GM12878 (cell line): ENCODE results near the gene PATJ.

Experiments used
- ASH2L ChIP-seq: fragments of 300-600, 200-600 bp; sonication (generic); IDR thresholded peaks from 2 replicates; pipeline ENCODE4 v1.6.1; 2017; ENCODE audit warnings: low read depth, mild to moderate bottlenecking, borderline replicate concordance
- BCL11A ChIP-seq: IDR thresholded peaks from 2 replicates; pipeline ENCODE4 v1.6.1; 2011; ENCODE audit warnings: low read depth, low read length
- CBFB ChIP-seq: IDR thresholded peaks from 2 replicates; pipeline ENCODE4 v1.6.1; 2016; ENCODE audit warnings: antibody characterized with exemption, low read depth
- CBX5 ChIP-seq: sonication (generic); IDR thresholded peaks from 2 replicates; pipeline ENCODE4 v1.6.1; 2016; ENCODE audit warnings: low read depth, moderate library complexity, mild to moderate bottlenecking, inconsistent platforms
- CTCF ChIP-seq, 3 experiments: IDR thresholded peaks in 2 of 3; conservative IDR thresholded peaks in 1 of 3; 2 replicates each; pipeline ENCODE4 v1.5.1; 2011; ENCODE audit warnings: low read depth in 3 of 3, low read length in 3 of 3, mild to moderate bottlenecking in 3 of 3, control low read depth in 2 of 3, moderate library complexity in 2 of 3, inconsistent platforms in 1 of 3, mixed read lengths in 1 of 3; ENCODE audit not compliant: control insufficient read depth in 2 of 3, insufficient read depth in 1 of 3; ENCODE audit errors: extremely low read depth in 1 of 3
- EZH2 ChIP-seq: IDR thresholded peaks from 2 replicates; pipeline ENCODE4 v1.6.1; 2012; ENCODE audit warnings: low read depth, mild to moderate bottlenecking, control low read depth, inconsistent platforms, low read length, borderline replicate concordance; ENCODE audit not compliant: control insufficient read depth
- KAT2A ChIP-seq: conservative IDR thresholded peaks from 2 replicates; pipeline ENCODE4 v1.6.1; 2011; ENCODE audit warnings: low read depth, low read length; ENCODE audit not compliant: control insufficient read depth
- POLR2A ChIP-seq: IDR thresholded peaks from 2 replicates; pipeline ENCODE4 v1.6.1; 2011; ENCODE audit warnings: low read depth, mild to moderate bottlenecking, low read length
- POLR2AphosphoS5 ChIP-seq: IDR thresholded peaks from 2 replicates; pipeline ENCODE4 v1.6.1; 2011; ENCODE audit warnings: mild to moderate bottlenecking, low read length, inconsistent platforms
- PRDM15 ChIP-seq: fragments of 450-650 bp; formaldehyde crosslinking; IDR thresholded peaks from 2 replicates; pipeline ENCODE4 v1.4.0; 2020; ENCODE audit warnings: mild to moderate bottlenecking, moderate library complexity
- RAD21 ChIP-seq: IDR thresholded peaks from 2 replicates; pipeline ENCODE4 v1.6.1; 2011; ENCODE audit warnings: mild to moderate bottlenecking, low read depth, low read length, moderate library complexity; ENCODE audit not compliant: insufficient read depth
- TCF12 ChIP-seq: IDR thresholded peaks from 2 replicates; pipeline ENCODE4 v1.6.1; 2011; ENCODE audit warnings: low read depth, mild to moderate bottlenecking, low read length

GRCh38 chr1:61853583-61853982, 111.3 kb downstream of the PATJ start:
- no peak for TF ChIP-seq EZH2
- TF ChIP-seq CBFB: no peak
- TF ChIP-seq CTCF (IDR thresholded peaks at IDR 0.05 in 2 of 3, conservative IDR thresholded peaks at IDR 0.05 in 1 of 3; ENCODE audit: control insufficient read depth in 2 of 3, extremely low read depth in 1 of 3, insufficient read depth in 1 of 3, low read depth in 3 of 3, low read length in 3 of 3): no peak
- no peak for TF ChIP-seq CBX5
- TF ChIP-seq KAT2A: no peak
- no peak for TF ChIP-seq BCL11A
- no peak for TF ChIP-seq POLR2A
- no peak for TF ChIP-seq ASH2L
- TF ChIP-seq TCF12: no peak
- no peak for TF ChIP-seq PRDM15
- TF ChIP-seq POLR2AphosphoS5: no peak
- TF ChIP-seq RAD21: no peak
